Measurements from ENCODE around the gene C2CD4C.
"Not testable (repeated sequence)": the region's sequence is repeated elsewhere in the genome, so short reads cannot be mapped to it uniquely, and the experiment has no call there.

GRCh38 chr19:422917-423226 lies 13.9 kb upstream of the C2CD4C start:
- TF ChIP-seq CTCF (IDR thresholded peaks at IDR 0.05; ENCODE audit: extremely low read depth in 1 of 2, insufficient read depth in 1 of 2, low read depth in 1 of 2, low read length in 2 of 2); GATA2 (IDR thresholded peaks at IDR 0.05; ENCODE audit: insufficient read depth, insufficient read length, low read depth, low read length); JUN (IDR thresholded peaks at IDR 0.05; ENCODE audit: borderline replicate concordance, insufficient read depth, insufficient read length, low read depth); EZH2 (IDR thresholded peaks at IDR 0.05; ENCODE audit: borderline replicate concordance, low read depth, low read length, severe bottlenecking); POLR2A (IDR thresholded peaks at IDR 0.05; ENCODE audit: low read depth, low read length): not testable (repeated sequence)

Measured in endothelial cell of umbilical vein (primary cell).